GM23248 (cell line): ENCODE data around the gene MAGI3. TPM values are rescaled to one million over a fixed set of nuclear protein-coding genes. Genes with fewer than 3 reads are reported as not detected.

Source experiments
- DNase-seq: peaks from one replicate; pipeline ENCODE4 v3.0.0-alpha.2; 2015
- H2AFZ ChIP-seq: fragments of 200-600 bp; sonication (generic); 2 replicates; pipeline ENCODE4 v1.6.1; 2016; ENCODE audit warnings: antibody characterized with exemption
- H3F3A ChIP-seq: fragments of 200-600 bp; sonication (generic); 2 replicates; pipeline ENCODE4 v1.6.1; 2016; ENCODE audit warnings: mild to moderate bottlenecking, antibody characterized with exemption, mixed run types; ENCODE audit not compliant: insufficient read depth
- H3K27ac ChIP-seq: fragments of 200-600 bp; sonication (generic); 2 replicates; pipeline ENCODE4 v1.5.1; 2016; ENCODE audit warnings: mild to moderate bottlenecking
- H3K27me3 ChIP-seq: fragments of 200-600 bp; sonication (generic); replicated peaks from 2 replicates; pipeline ENCODE4 v1.6.1; 2016; ENCODE audit warnings: mild to moderate bottlenecking; ENCODE audit not compliant: insufficient read depth
- H3K36me3 ChIP-seq: fragments of 200-600 bp; sonication (generic); 2 replicates; pipeline ENCODE4 v1.6.1; 2016; ENCODE audit warnings: low read depth, mild to moderate bottlenecking
- H3K4me1 ChIP-seq: fragments of 200-600 bp; sonication (generic); 2 replicates; pipeline ENCODE4 v1.6.1; 2016; ENCODE audit warnings: mild to moderate bottlenecking; ENCODE audit not compliant: insufficient read depth
- H3K4me2 ChIP-seq: fragments of 200-600 bp; sonication (generic); one replicate; pipeline ENCODE4 v1.6.1; 2016; ENCODE audit warnings: mild to moderate bottlenecking; ENCODE audit not compliant: unreplicated experiment
- H3K4me3 ChIP-seq: fragments of 200-600 bp; sonication (generic); 2 replicates; pipeline ENCODE4 v1.5.1; 2016; ENCODE audit warnings: mild to moderate bottlenecking
- H3K79me2 ChIP-seq: fragments of 200-600 bp; sonication (generic); 2 replicates; pipeline ENCODE4 v1.6.1; 2016; ENCODE audit warnings: mild to moderate bottlenecking; ENCODE audit not compliant: insufficient read depth
- H3K9ac ChIP-seq: fragments of 200-600 bp; sonication (generic); 2 replicates; pipeline ENCODE4 v1.6.1; 2016; ENCODE audit warnings: mild to moderate bottlenecking
- H3K9me2 ChIP-seq: fragments of 200-600 bp; sonication (generic); 2 replicates; pipeline ENCODE4 v1.6.1; 2016; ENCODE audit warnings: mixed run types, mild to moderate bottlenecking, moderate library complexity; ENCODE audit not compliant: insufficient read depth
- H3K9me3 ChIP-seq: fragments of 200-600 bp; sonication (generic); one replicate; pipeline ENCODE4 v1.6.1; 2017; ENCODE audit warnings: low read depth
- H4K20me1 ChIP-seq: fragments of 200-600 bp; sonication (generic); 2 replicates; pipeline ENCODE4 v1.6.0; 2016; ENCODE audit not compliant: insufficient read depth
- EZH2 ChIP-seq: fragments of 200-600 bp; sonication (generic); IDR thresholded peaks from 2 replicates; pipeline ENCODE4 v1.6.1; 2018; ENCODE audit warnings: antibody characterized with exemption, mild to moderate bottlenecking; ENCODE audit not compliant: insufficient read depth, poor library complexity, severe bottlenecking
- EZH2phosphoT487 ChIP-seq: fragments of 200-600 bp; sonication (generic); IDR thresholded peaks from 2 replicates; pipeline ENCODE4 v1.6.1; 2018; ENCODE audit warnings: antibody characterized with exemption, moderate library complexity, mild to moderate bottlenecking, low read depth; ENCODE audit not compliant: insufficient read depth
- WGBS, 2 experiments: methylation state at CpG; one replicate each; pipeline ENCODE4 v1.1.6; 2015 to 2017; ENCODE audit warnings: low lambda C conversion rate in 2 of 2, low coverage in 1 of 2; ENCODE audit errors: missing lambda C conversion rate in 2 of 2; 5-methylcytosine and 5-hydroxymethylcytosine counted together
- in situ Hi-C: fragments of 300-500 bp; cut with MboI; formaldehyde crosslinking; loops from 2 replicates; pipeline ENCODE4 v1.15.0; 2020
- polyA plus RNA-seq: library from polyadenylated mRNA; unstranded; fragments of >200 nt; fragmentation: Nextera tagmentation; extraction: Ambion mirVana; gene quantifications from 2 replicates; pipeline ENCODE4 v1.2.1, GENCODE V29; 2016
- total RNA-seq: library from RNA; depleted of rRNA; stranded (reverse); fragments of >200 nt; shearing (Covaris generic); gene quantifications from 2 replicates; pipeline ENCODE4 v1.2.3, GENCODE V29; 2014

The MAGI3 gene
- total and polyA plus RNA-seq, 2 experiments from 2014 or later: 1.9 to 7.2 TPM

GRCh38 chr1:113439277-113439670, 49.0 kb downstream of the MAGI3 start:
- H3K36me3 ChIP-seq: no peaks in the 10 kb centered on the region
- no peak for DNase-seq
- WGBS, 2 experiments: 96% methylated on average over 2 of the region's 2 CpGs
- no peaks in the 10 kb centered on the region for H3K27me3 ChIP-seq
- H3K9ac ChIP-seq: no peak overlapping the region
- H3K9me2 ChIP-seq: no peaks in the 10 kb centered on the region
- H3K4me1 ChIP-seq: no peaks in the 10 kb centered on the region
- H3F3A ChIP-seq: no peaks in the 10 kb centered on the region
- no peak overlapping the region for H2AFZ ChIP-seq
- no peak overlapping the region for H3K4me2 ChIP-seq
- peaks cover 21% of the 10 kb centered on the region for H3K79me2 ChIP-seq
- TF ChIP-seq EZH2: no peak
- TF ChIP-seq EZH2phosphoT487: no peak
- in situ Hi-C loops: no loop called here
- no peak overlapping the region for H3K27ac ChIP-seq
- H3K9me3 ChIP-seq: no peaks in the 10 kb centered on the region
- no peak overlapping the region for H3K4me3 ChIP-seq
- H4K20me1 ChIP-seq: no peaks in the 10 kb centered on the region

GRCh38 chr1:113442131-113442530, 51.8 kb downstream of the MAGI3 start:
- H3K4me2 ChIP-seq: no peak overlapping the region
- no peak overlapping the region for H3K27ac ChIP-seq
- no peaks in the 10 kb centered on the region for H3K9me2 ChIP-seq
- H3F3A ChIP-seq: no peaks in the 10 kb centered on the region
- no peak overlapping the region for H2AFZ ChIP-seq
- peaks cover 8% of the 10 kb centered on the region; the same call in 1 of the 2 replicates for H3K79me2 ChIP-seq
- 53 to 58% methylated on average over 2 of the region's 2 CpGs for WGBS, 2 experiments
- no peak overlapping the region for H3K9ac ChIP-seq
- H3K4me3 ChIP-seq: no peak overlapping the region
- in situ Hi-C loops: no loop called here
- TF ChIP-seq EZH2: no peak
- no peak for TF ChIP-seq EZH2phosphoT487
- no peaks in the 10 kb centered on the region for H3K36me3 ChIP-seq
- no peak for DNase-seq
- H3K27me3 ChIP-seq: no peaks in the 10 kb centered on the region
- H4K20me1 ChIP-seq: no peaks in the 10 kb centered on the region
- H3K9me3 ChIP-seq: no peaks in the 10 kb centered on the region
- H3K4me1 ChIP-seq: no peaks in the 10 kb centered on the region

DNA sequence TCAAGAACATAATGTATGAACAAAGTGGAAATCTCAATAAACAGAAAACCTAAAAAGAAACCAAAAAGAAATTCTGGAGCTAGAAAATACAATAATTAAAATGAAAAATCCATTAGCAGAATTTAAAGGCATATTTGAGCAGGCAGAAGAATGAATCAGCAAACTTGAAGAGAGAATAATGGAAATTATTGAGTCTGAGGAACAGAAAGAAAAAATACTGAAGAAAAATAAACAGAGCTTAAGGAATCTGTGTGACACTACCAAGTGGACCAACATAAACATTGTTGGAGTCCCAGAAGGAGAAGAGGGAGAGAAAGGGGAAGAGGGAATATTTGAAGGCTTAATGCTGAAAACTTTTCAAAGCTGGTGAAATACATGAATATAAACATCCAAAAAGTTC, 54.5 kb downstream of the MAGI3 start:
- H3K36me3 ChIP-seq: no peaks in the 10 kb centered on the region
- in situ Hi-C loops: no loop called here
- no peak overlapping the region for H3K4me3 ChIP-seq
- no peak for DNase-seq
- no peaks in the 10 kb centered on the region for H3K9me3 ChIP-seq
- no peak overlapping the region for H2AFZ ChIP-seq
- H4K20me1 ChIP-seq: no peaks in the 10 kb centered on the region
- H3K79me2 ChIP-seq: peaks cover 27% of the 10 kb centered on the region
- H3K9me2 ChIP-seq: no peaks in the 10 kb centered on the region
- no peak overlapping the region for H3K4me2 ChIP-seq
- H3F3A ChIP-seq: no peaks in the 10 kb centered on the region
- TF ChIP-seq EZH2: no peak
- TF ChIP-seq EZH2phosphoT487: no peak
- no peak overlapping the region for H3K9ac ChIP-seq
- H3K27ac ChIP-seq: no peak overlapping the region
- no peaks in the 10 kb centered on the region for H3K27me3 ChIP-seq
- H3K4me1 ChIP-seq: no peaks in the 10 kb centered on the region

GRCh38 chr1:113451710-113452109, 61.4 kb downstream of the MAGI3 start:
- Histone ChIP-seq H3K9me3 (no peaks in the 10 kb centered on the region), H3K4me2 (no peak overlapping the region), H3K36me3 (no peaks in the 10 kb centered on the region), H3K9me2 (no peaks in the 10 kb centered on the region; the same call in 1 of the 2 replicates), H3K4me3 (no peak overlapping the region), H3K27me3 (no peaks in the 10 kb centered on the region), H4K20me1 (no peaks in the 10 kb centered on the region), H2AFZ (no peak overlapping the region), H3K9ac (no peak overlapping the region), H3K4me1 (peaks cover 6% of the 10 kb centered on the region), H3K27ac (no peak overlapping the region), H3K79me2 (peaks cover 48% of the 10 kb centered on the region), H3F3A (peaks cover 6% of the 10 kb centered on the region)
- in situ Hi-C loops: no loop called here
- no peak for DNase-seq
- TF ChIP-seq EZH2phosphoT487 (no peak), EZH2 (no peak)
- 3 to 23% methylated on average over 1 of the region's 1 CpG for WGBS, 2 experiments
